Measurements from ENCODE around the gene ACSF3. TPM values are rescaled to one million over a fixed set of nuclear protein-coding genes. Genes with fewer than 3 reads are reported as not detected.

Gene ACSF3
- total and polyA plus RNA-seq, 2 of the 4 experiments (the other 2 are of a cell fraction): 9.5 to 14.2 TPM

DNA sequence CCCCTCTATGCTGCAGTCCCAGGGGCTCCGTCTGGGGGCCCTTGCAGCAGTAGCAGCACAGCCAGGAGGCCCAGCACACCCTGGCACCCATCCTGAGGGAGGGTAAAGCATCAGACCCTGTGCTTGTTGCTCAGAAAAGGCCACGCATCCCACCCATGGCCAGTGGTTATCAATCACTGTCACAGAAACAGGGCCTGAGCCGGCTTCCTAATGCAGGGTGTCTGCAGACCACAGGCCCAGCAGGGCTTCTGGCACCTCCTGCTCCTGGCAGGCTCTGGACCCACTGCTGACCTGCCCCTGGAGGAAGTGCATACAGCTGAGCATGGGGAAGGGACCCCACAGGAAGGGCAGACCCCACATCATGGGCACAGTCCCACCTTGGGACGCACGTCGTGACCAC is 51.0 kb downstream of the ACSF3 start:
- H4K5ac ChIP-seq (ENCODE audit: low read depth, low read length): no peak overlapping the region
- H2AK9ac ChIP-seq (replicated peaks; ENCODE audit: low read depth, low read length, poor library complexity): no peak overlapping the region
- H3K27me3 ChIP-seq (ENCODE audit: control insufficient read depth, insufficient read depth, low read length): no peaks in the 10 kb centered on the region
- no peak overlapping the region for H2BK15ac ChIP-seq (ENCODE audit: low read depth, low read length)
- ATAC-seq (ENCODE audit: low read depth): no peak
- no peak overlapping the region for H3K27ac ChIP-seq (ENCODE audit: insufficient read depth, low read length)
- H3K23ac ChIP-seq (ENCODE audit: low read depth, low read length): no peak overlapping the region
- no peak for DNase-seq
- peaks cover 32% of the 10 kb centered on the region for H3K36me3 ChIP-seq (ENCODE audit: control insufficient read depth, insufficient read depth, low read length)
- no peak for TF ChIP-seq POLR2A (IDR thresholded peaks at IDR 0.05; ENCODE audit: low read depth, low read length)
- TF ChIP-seq RFX5 (IDR thresholded peaks at IDR 0.05; ENCODE audit: low read depth, low read length): no peak
- no peak for TF ChIP-seq FOS (IDR thresholded peaks at IDR 0.05; ENCODE audit: low read depth, low read length)
- TF ChIP-seq MAFK (IDR thresholded peaks at IDR 0.05; ENCODE audit: low read depth, low read length): no peak
- no peak for TF ChIP-seq NFE2L2 (IDR thresholded peaks at IDR 0.05; ENCODE audit: low read depth, low read length)
- TF ChIP-seq MAZ (IDR thresholded peaks at IDR 0.05; ENCODE audit: borderline replicate concordance, low read depth, low read length): no peak
- no peak for TF ChIP-seq BHLHE40 (IDR thresholded peaks at IDR 0.05; ENCODE audit: low read depth, low read length)
- TF ChIP-seq USF2 (IDR thresholded peaks at IDR 0.05; ENCODE audit: low read depth, low read length): no peak
- no peak for TF ChIP-seq CEBPB (IDR thresholded peaks at IDR 0.05; ENCODE audit: low read depth, low read length)
- TF ChIP-seq SMC3 (IDR thresholded peaks at IDR 0.05; ENCODE audit: low read depth, low read length): no peak
- no peak for TF ChIP-seq RAD21 (IDR thresholded peaks at IDR 0.05; ENCODE audit: low read length)
- TF ChIP-seq, protein P1, sequence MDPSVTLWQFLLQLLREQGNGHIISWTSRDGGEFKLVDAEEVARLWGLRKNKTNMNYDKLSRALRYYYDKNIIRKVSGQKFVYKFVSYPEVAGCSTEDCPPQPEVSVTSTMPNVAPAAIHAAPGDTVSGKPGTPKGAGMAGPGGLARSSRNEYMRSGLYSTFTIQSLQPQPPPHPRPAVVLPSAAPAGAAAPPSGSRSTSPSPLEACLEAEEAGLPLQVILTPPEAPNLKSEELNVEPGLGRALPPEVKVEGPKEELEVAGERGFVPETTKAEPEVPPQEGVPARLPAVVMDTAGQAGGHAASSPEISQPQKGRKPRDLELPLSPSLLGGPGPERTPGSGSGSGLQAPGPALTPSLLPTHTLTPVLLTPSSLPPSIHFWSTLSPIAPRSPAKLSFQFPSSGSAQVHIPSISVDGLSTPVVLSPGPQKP (IDR thresholded peaks at IDR 0.05; ENCODE audit: borderline replicate concordance, low read depth, low read length): no peak
- no peak for TF ChIP-seq CTCF (conservative IDR thresholded peaks at IDR 0.05; ENCODE audit: low read depth, low read length)
- no peak for TF ChIP-seq RCOR1 (IDR thresholded peaks at IDR 0.05; ENCODE audit: insufficient replicate concordance, low read length)
- no peak overlapping the region for H3K4me2 ChIP-seq (ENCODE audit: low read depth, low read length)
- H3K4me1 ChIP-seq (ENCODE audit: control insufficient read depth, insufficient read depth, low read length): no peaks in the 10 kb centered on the region
- intact Hi-C loops (cut with micrococcal nuclease): no loop called here
- in situ Hi-C loops (cut with MboI; ENCODE audit: low sequenced_read_pairs): no loop called here
- no peak overlapping the region for H3K9ac ChIP-seq (ENCODE audit: low read depth, low read length)
- no peak overlapping the region for H2BK5ac ChIP-seq (ENCODE audit: low read depth, low read length, poor library complexity, severe bottlenecking)
- no peak overlapping the region for H2BK20ac ChIP-seq (ENCODE audit: low read depth, low read length)
- no peak overlapping the region for H2AK5ac ChIP-seq (ENCODE audit: low read depth, low read length)
- H4K8ac ChIP-seq (ENCODE audit: low read depth in 2 of 2, low read length in 2 of 2): no peak overlapping the region
- BruUV-seq (replicated peaks): no TSS peak
- no peak overlapping the region for H3K56ac ChIP-seq (ENCODE audit: extremely low read depth, insufficient read depth, low read length)
- no peak overlapping the region for H3K18ac ChIP-seq (ENCODE audit: low read depth, low read length)
- ChIA-PET CTCF (no interaction called here), POLR2A (ENCODE audit: unreplicated experiment) (no interaction called here)
- H4K20me1 ChIP-seq (ENCODE audit: insufficient read depth, low read length): no peaks in the 10 kb centered on the region
- no peak overlapping the region for H3K14ac ChIP-seq (replicated peaks; ENCODE audit: low read depth, low read length)
- H3K4me3 ChIP-seq (ENCODE audit: insufficient read depth, low read depth, low read length): no peak overlapping the region
- H3K9me3 ChIP-seq (ENCODE audit: control insufficient read depth, insufficient read depth, low read length): no peaks in the 10 kb centered on the region
- no peak overlapping the region for H4K91ac ChIP-seq (ENCODE audit: insufficient read depth, low read depth, low read length)
- 0 out of 4 replicates have a peak, but pooled peaks cover 0 to 2% of the 10 kb centered on the region in 2 experiments for H3K79me1 ChIP-seq (ENCODE audit: low read depth in 1 of 2, low read length in 2 of 2)
- H2BK120ac ChIP-seq (ENCODE audit: low read depth, low read length): no peak overlapping the region
- H3K4ac ChIP-seq (ENCODE audit: low read depth, low read length): no peak overlapping the region
- 74% methylated on average over 3 of the region's 6 CpGs; no CpG with 5 or more reads in 1 of the 2 experiments for WGBS, 2 experiments (ENCODE audit: extremely low coverage in 2 of 2, insufficient read length in 1 of 2)
- dilution Hi-C loops (cut with HindIII; ENCODE audit: low sequenced_read_pairs, unreplicated experiment): no loop called here
- H2AFZ ChIP-seq (replicated peaks; ENCODE audit: low read length, poor library complexity): no peak overlapping the region
- H3K9me1 ChIP-seq (ENCODE audit: insufficient read depth, low read length): no peaks in the 10 kb centered on the region
